ENCODE measurements around the gene COX20.

GRCh38 chr1:244860914-244861610, 25.6 kb downstream of the COX20 start:
- no peak for TF ChIP-seq CTCF (IDR thresholded peaks at IDR 0.05)
- TF ChIP-seq EP300 (IDR thresholded peaks at IDR 0.05), result no peak
- no peak for TF ChIP-seq POLR2AphosphoS5 (IDR thresholded peaks at IDR 0.05)

Measured in stomach (tissue), 4 donors.